HG03175 (cell line): ENCODE measurements around the gene GSTM1.
A peak's percentile ranks its signal among the peaks of the same experiment; 100 is the strongest.

Source experiments
- ATAC-seq: cut with Tn5 transposase; IDR thresholded peaks from one replicate; pipeline ENCODE4 v1.9.1; 2021; ENCODE audit warnings: mild to moderate bottlenecking, moderate library complexity; ENCODE audit not compliant: unreplicated experiment

Gene GSTM1

GRCh38 chr1:109687641-109688499, at the start of gene GSTM1:
Gene GSTM1, plus strand, starts transcription at chr1:109687817. Its CDS starts 57 bp downstream, at chr1:109687874.
- ATAC-seq = peak; percentile 89

DNA sequence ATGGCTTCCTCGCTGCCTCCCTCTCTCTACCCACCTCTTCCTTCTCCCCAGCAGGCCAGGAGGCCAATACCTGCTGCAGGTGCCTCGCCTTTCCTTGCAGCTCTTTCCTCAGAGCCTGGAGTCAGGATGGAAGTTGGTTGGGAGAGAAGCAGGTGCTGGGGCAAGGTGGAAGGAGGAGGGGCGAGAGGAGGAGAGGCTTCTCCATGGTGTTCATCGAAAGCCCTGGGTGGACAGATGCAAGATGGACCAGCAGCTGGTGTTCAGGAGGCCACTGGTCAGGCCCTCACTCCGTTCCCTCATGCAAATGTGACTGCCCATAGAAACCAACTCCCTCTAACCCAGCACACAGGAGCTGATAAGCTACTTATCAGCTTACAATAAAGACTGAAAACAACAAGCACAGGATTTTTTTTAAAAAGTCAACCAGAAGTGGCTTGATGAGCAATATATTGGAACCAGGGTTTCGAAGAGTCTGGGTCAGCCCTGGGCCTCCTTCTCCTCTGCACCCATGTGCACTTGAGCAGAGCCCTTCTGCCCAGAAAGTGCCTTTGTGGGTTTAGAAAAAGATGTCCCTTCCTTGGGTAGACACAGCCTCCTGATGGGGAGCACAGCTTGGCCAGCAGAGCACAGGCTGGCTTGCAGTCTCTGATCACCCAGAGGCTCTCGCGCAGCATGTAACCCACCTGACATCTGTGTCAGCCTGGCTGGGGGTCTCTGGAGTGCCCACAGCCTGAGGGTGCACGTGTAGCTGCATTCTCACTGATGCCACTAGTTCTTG, 48.4 kb upstream of the GSTM1 start:
- no peak for ATAC-seq

- ATAC-seq = no peak
Measured at GRCh38 chr1:109639841-109640184, 47.8 kb upstream of the GSTM1 start.

GRCh38 chr1:109640285-109640865, 47.2 kb upstream of the GSTM1 start:
- ATAC-seq = peak; percentile 58

GRCh38 chr1:109641078-109641740, 46.4 kb upstream of the GSTM1 start:
- ATAC-seq = no peak

GRCh38 chr1:109641861-109642260, 45.8 kb upstream of the GSTM1 start:
- no peak for ATAC-seq

DNA sequence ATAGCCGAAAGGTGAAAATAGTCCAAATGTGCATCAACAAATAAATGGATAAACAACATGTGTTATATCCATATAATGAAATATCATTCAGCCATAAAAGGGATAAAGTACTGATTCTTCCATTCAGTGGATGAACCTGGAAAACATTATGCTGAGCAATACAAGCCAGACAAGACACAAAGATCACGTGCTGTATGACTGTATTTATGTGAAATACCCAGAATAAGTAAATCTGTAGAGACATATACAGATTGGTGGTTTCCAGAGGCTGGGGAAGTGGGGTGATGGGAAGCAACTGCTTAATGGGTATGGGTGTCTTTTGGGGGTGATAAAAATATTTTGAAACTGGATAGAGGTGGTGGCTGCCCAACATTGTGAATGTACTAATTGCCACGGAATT, 45.0 kb upstream of the GSTM1 start:
- ATAC-seq = no peak

DNA sequence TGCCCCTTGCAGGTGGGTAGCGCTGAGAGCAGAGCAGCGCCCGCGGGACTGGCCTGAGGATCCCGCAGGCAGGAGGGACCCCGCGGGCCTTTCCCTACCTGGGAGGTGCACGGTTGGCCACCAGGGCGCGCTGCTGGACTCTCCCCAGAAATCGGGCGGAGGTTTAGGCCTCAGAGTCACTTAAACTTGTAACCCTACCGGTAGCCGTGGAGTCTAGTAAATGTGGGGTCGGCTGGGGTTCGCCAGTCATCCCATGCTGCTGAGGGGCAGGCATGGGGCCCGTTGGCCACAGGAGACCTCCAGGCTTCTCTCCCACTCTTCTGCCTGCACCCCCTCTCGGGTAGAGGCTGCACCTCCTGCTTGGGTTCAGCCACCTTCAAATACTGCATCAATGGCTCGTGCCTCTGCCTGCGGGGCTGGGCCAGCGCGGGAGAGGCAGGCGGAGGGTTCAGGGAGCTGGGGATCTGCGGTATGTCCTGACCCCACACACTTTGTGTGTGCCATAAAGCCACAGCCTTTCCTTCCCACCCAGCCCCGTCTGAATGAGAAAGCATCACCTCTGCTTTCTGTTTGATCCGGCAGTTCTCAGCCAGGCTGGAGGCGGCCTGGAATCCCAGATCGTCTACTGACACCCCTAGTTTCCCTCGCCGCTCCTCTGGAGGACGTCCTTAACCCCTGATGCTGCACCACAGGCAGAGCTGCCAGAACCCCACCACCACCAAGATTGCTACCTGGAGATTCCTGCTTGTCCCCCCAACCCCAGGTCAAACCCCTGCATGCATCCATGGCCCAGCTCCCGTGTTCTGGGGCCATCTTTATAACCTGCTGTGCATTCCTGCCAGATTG, 44.0 kb upstream of the GSTM1 start:
- peak; percentile 94 for ATAC-seq

GRCh38 chr1:109644670-109645069, 42.9 kb upstream of the GSTM1 start:
- no peak for ATAC-seq

DNA sequence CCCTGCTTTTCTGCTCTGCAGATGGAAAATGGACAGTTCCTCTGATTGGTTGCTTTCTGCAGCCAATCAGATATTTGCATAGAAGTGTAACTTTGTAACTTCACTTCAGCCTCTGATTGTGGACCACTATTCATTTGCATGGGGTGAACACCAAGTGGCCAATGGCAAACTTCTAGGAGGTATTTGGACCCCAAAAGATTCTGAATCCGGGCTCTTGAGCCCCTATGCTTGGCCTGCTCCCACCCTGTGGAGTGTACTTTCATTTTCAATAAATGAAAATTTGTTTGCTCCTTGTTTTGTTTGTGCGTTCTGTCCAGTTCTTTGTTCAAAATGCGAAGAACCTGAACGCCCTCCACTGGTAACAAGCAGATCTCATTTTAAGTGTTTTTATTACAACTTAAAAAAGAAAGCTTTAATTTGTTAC, 38.1 kb upstream of the GSTM1 start:
- no peak for ATAC-seq

DNA sequence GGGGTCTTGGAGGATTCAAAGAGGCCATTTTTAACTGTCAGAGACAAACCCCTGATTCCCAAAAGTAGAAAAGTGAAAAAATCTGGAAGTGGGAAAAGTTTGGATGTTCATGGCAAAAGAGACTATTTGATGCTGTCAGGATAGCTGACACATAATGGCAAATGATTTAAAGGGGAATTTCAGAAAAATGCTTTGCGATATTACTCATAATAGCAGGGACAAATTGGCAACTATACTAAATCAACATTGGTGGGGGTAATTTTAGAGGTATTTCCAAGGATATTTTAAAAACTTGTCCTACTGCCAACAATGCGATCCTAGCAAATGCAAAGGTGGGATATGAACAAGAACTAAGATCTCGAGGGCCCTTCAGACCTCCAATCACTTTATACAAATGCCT, 37.0 kb upstream of the GSTM1 start:
- ATAC-seq = no peak

GRCh38 chr1:109652402-109652801, 35.2 kb upstream of the GSTM1 start:
- ATAC-seq = no peak

DNA sequence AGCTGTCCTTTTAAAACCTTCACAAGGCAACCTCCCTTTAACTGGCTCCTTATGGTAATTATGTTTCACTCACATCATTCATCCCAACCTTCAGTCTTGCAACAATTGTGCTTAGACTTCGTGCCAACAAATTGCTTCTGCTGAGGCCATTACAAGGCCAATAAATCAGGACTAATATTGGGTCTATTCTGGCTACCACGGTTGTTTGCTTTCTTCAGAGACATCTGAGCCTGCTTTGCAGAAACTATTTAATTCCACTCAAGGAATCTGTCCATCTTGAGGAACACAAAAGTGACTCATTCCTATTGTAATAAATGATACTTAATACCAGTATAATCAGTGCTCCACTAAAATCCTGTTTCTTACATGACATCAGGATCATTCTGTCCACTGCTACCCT, 34.3 kb upstream of the GSTM1 start:
- no peak for ATAC-seq

GRCh38 chr1:109654519-109654918, 33.1 kb upstream of the GSTM1 start:
- no peak for ATAC-seq

- peak; percentile 89 for ATAC-seq
Measured at GRCh38 chr1:109655615-109656519, 31.8 kb upstream of the GSTM1 start, which contains the start of gene GSTM4. Gene GSTM4, plus strand, starts transcription at chr1:109656099. Its CDS starts 291 bp downstream, at chr1:109656390.

DNA sequence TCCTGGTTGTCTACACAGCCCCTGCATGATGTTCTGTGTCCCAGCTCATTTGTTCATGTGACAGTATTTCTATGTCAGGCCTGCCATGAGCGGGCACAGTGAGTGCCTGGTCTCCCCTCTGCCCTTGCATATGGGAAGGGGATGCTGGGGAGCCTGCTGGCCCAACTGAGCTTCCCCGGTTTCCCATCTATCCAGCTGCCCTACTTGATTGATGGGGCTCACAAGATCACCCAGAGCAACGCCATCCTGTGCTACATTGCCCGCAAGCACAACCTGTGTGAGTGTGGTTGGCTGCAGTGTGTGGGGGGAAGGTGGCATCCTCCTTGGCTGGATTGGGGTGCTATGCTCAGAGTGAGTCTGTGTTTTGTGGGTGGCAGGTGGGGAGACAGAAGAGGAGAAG, 30.2 kb upstream of the GSTM1 start:
- no peak for ATAC-seq

DNA sequence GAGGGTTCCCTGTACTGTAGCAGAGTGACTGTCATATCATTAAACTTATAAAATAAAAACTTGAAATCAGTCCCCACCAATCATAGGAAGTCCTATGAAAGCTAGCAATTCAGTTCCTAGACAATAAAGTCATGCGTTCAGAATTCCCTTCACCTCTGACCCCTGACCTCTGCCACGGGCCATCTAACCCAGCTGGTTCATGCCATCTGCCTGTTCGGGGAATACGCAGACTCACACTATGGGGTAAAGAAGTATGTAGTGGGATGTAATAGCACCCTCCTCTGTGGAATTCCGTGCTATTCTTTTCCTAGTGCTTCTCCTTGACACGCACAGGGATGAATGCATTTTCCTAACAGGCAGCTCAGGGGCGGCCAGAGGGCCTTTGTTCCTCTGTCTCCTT, 29.6 kb upstream of the GSTM1 start:
- no peak for ATAC-seq

GRCh38 chr1:109658533-109659042, 29.0 kb upstream of the GSTM1 start:
- ATAC-seq = no peak

DNA sequence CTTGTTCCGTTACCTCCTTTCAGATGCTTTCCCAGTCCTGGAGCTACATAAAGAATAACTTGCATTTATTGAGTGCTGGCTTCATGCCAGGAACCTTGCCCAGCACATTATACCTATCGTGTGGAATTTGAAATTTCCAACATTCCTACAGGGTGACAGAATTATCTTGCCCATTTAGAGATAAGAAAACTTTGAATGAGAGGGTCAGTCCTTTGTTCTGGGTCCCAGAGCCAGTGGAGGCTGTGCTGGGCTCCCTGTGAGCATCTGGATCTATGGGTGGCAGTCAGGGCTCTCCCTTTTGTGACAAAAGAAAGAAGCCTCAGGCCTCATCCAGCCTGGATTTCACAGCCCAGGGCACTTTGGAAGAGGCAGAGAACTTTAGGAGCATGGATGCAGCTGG, 28.5 kb upstream of the GSTM1 start:
- ATAC-seq = no peak
